HepG2 (cell line): ENCODE data around the gene EXOSC6. TPM values are rescaled to one million over a fixed set of nuclear protein-coding genes. Genes with fewer than 3 reads are reported as not detected.

Source experiments
- CAMTA2 ChIP-seq: sonication (generic); formaldehyde crosslinking; IDR thresholded peaks from 2 replicates; pipeline ENCODE4 v1.4.0; 2020; ENCODE audit warnings: mild to moderate bottlenecking, missing genetic modification reagents, borderline replicate concordance
- ETV6 ChIP-seq: sonication (generic); formaldehyde crosslinking; conservative IDR thresholded peaks from 2 replicates; pipeline ENCODE4 v1.4.0; 2020; ENCODE audit warnings: missing genetic modification reagents
- GTF3A ChIP-seq: sonication (generic); formaldehyde crosslinking; conservative IDR thresholded peaks from 2 replicates; pipeline ENCODE4 v1.4.0; 2020; ENCODE audit warnings: mild to moderate bottlenecking, missing genetic modification reagents
- IRF2 ChIP-seq: IDR thresholded peaks from 2 replicates; pipeline ENCODE4 v1.6.1; 2018; ENCODE audit warnings: missing genetic modification reagents, missing compliant biosample characterization
- JDP2 ChIP-seq: sonication (generic); formaldehyde crosslinking; IDR thresholded peaks from 2 replicates; pipeline ENCODE4 v1.8.1; 2022; ENCODE audit warnings: missing genetic modification reagents, borderline replicate concordance
- KLF15 ChIP-seq: sonication (generic); formaldehyde crosslinking; IDR thresholded peaks from 2 replicates; pipeline ENCODE4 v1.8.1; 2023; ENCODE audit warnings: borderline replicate concordance, mild to moderate bottlenecking, inconsistent platforms, missing genetic modification reagents, mixed read lengths
- MAFK ChIP-seq, 2 experiments: IDR thresholded peaks in 1 of 2; conservative IDR thresholded peaks in 1 of 2; 2 replicates each; pipeline ENCODE4 v1.6.1; 2011; ENCODE audit warnings: improper control_type of control experiment in 2 of 2, low read length in 2 of 2
- NFIB ChIP-seq: sonication (generic); formaldehyde crosslinking; IDR thresholded peaks from 2 replicates; pipeline ENCODE4 v1.9.0; 2021; ENCODE audit warnings: missing genetic modification reagents, mild to moderate bottlenecking, borderline replicate concordance
- PAF1 ChIP-seq: IDR thresholded peaks from 2 replicates; pipeline ENCODE4 v1.6.1; 2016; ENCODE audit warnings: missing genetic modification reagents, missing compliant biosample characterization
- TSC22D2 ChIP-seq: sonication (generic); formaldehyde crosslinking; IDR thresholded peaks from 2 replicates; pipeline ENCODE4 v1.5.1; 2020; ENCODE audit warnings: missing genetic modification reagents, mild to moderate bottlenecking, borderline replicate concordance
- ZMAT3 ChIP-seq: sonication (generic); formaldehyde crosslinking; conservative IDR thresholded peaks from 2 replicates; pipeline ENCODE4 v1.7.0; 2021; ENCODE audit warnings: missing genetic modification reagents
- ZNF224 ChIP-seq: sonication (generic); formaldehyde crosslinking; IDR thresholded peaks from 2 replicates; pipeline ENCODE4 v1.5.0; 2020; ENCODE audit warnings: mild to moderate bottlenecking, missing genetic modification reagents
- ZNF629 ChIP-seq: sonication (generic); formaldehyde crosslinking; conservative IDR thresholded peaks from 2 replicates; pipeline ENCODE4 v1.5.0; 2020; ENCODE audit warnings: missing genetic modification reagents
- polyA plus RNA-seq, 8 experiments: library from polyadenylated mRNA; depleted of rRNA in 3 of 8; stranded (reverse) in 7 of 8; unstranded in 1 of 8; fragments of >200 nt; fragmentation: Illumina TruSeq in 4 of 8; extraction: Trizol in 4 of 8; gene quantifications; 2 replicates each; pipeline versions ENCODE4 v1.2.1 to v1.2.3, GENCODE V29; 2011 to 2016; ENCODE audit warnings: low read depth in 4 of 8, missing spikeins in 1 of 8, mixed read lengths in 1 of 8; ENCODE audit not compliant: insufficient read depth in 1 of 8
- total RNA-seq, 5 experiments: library from RNA; depleted of rRNA; stranded (reverse); fragments of >200 nt; fragmentation: Illumina TruSeq; extraction: Trizol; gene quantifications; 2 replicates each; pipeline ENCODE4 v1.2.3, GENCODE V29; 2016; ENCODE audit warnings: low read depth in 1 of 5
- TF ChIP-seq, protein P1 (sequence below): sonication (generic); formaldehyde crosslinking; IDR thresholded peaks from 2 replicates; pipeline ENCODE4 v1.4.0; 2020; ENCODE audit warnings: missing genetic modification reagents; ENCODE audit errors: not compliant biosample characterization
- TF ChIP-seq, protein P2 (sequence below): sonication (generic); formaldehyde crosslinking; IDR thresholded peaks from 2 replicates; pipeline ENCODE4 v1.4.0; 2020; ENCODE audit warnings: mild to moderate bottlenecking, missing genetic modification reagents
- TF ChIP-seq, protein P3 (sequence below): sonication (generic); formaldehyde crosslinking; IDR thresholded peaks from 2 replicates; pipeline ENCODE4 v1.5.0; 2020; ENCODE audit warnings: missing genetic modification reagents, mild to moderate bottlenecking, borderline replicate concordance
- TF ChIP-seq, protein P4 (sequence below): sonication (generic); formaldehyde crosslinking; IDR thresholded peaks from 2 replicates; pipeline ENCODE4 v1.5.0; 2020; ENCODE audit warnings: mild to moderate bottlenecking, missing genetic modification reagents
- TF ChIP-seq, protein P5 (sequence below): sonication (generic); formaldehyde crosslinking; IDR thresholded peaks from 2 replicates; pipeline ENCODE4 v1.8.1; 2023; ENCODE audit warnings: missing genetic modification reagents, inconsistent platforms, borderline replicate concordance
- TF ChIP-seq, protein P6 (sequence below): sonication (generic); formaldehyde crosslinking; IDR thresholded peaks from 2 replicates; pipeline ENCODE4 v1.4.0; 2020; ENCODE audit warnings: mild to moderate bottlenecking, missing genetic modification reagents

The EXOSC6 gene
- total and polyA plus RNA-seq, 2 of the 13 experiments (the other 11 are each of a cell fraction or from before 2014, with no cell fraction given): 13.1 to 39.9 TPM

DNA sequence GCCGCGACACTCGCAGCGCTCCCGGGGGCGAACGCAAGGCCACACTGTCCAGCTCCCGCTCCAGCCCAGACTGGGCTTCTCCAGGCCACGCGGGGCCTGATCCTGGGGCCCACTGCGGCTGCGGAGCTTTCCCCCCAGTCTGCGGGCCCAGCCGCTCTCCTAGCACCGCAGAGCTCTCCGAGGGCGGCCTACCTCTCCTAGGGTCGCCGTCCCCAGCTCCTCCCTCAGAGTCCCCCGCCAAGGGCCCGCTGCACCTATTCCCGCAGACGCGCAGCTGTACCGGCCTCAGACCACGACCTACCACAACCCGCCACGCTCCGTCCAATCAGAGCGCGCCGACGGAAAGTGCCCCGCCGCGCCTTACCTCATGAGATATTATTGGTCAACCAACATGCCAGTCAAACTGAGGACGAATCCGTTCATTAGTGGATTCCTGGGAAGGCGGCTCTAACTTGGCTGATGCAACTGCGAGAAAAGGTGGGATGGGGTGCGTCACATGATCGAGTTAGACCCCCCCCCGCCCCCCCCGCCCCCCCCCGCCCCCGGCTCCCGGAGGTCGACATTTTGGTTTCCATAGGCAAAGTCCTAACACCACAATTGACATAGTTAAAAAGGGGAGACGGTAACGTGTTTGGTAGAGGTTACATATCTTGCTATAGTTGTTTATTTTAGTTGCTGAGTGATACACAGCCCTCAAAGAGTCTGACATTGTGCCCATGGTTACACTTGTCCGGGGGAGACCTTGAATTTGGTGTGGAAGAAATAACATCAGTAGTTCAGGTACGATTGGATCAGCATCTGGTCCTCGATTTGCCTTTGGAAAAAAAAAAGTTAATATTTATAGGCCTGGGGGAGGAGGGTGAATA, 37.7 kb upstream of the EXOSC6 start, which contains the start of gene AARS1 (continued):
- TF ChIP-seq, protein P1, sequence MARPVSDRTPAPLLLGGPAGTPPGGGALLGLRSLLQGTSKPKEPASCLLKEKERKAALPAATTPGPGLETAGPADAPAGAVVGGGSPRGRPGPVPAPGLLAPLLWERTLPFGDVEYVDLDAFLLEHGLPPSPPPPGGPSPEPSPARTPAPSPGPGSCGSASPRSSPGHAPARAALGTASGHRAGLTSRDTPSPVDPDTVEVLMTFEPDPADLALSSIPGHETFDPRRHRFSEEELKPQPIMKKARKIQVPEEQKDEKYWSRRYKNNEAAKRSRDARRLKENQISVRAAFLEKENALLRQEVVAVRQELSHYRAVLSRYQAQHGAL (CRISPR knock-in tag): no peak
- TF ChIP-seq, protein P2, sequence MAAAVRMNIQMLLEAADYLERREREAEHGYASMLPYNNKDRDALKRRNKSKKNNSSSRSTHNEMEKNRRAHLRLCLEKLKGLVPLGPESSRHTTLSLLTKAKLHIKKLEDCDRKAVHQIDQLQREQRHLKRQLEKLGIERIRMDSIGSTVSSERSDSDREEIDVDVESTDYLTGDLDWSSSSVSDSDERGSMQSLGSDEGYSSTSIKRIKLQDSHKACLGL (CRISPR knock-in tag): peak; percentile 85; the same call in 1 of the 2 replicates
- TF ChIP-seq ETV6 (CRISPR knock-in tag): peak; percentile 49; the same call in 1 of the 2 replicates
- TF ChIP-seq, protein P3, sequence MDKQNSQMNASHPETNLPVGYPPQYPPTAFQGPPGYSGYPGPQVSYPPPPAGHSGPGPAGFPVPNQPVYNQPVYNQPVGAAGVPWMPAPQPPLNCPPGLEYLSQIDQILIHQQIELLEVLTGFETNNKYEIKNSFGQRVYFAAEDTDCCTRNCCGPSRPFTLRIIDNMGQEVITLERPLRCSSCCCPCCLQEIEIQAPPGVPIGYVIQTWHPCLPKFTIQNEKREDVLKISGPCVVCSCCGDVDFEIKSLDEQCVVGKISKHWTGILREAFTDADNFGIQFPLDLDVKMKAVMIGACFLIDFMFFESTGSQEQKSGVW (CRISPR knock-in tag): no peak
- TF ChIP-seq GTF3A (CRISPR knock-in tag): no peak
- TF ChIP-seq, protein P4, sequence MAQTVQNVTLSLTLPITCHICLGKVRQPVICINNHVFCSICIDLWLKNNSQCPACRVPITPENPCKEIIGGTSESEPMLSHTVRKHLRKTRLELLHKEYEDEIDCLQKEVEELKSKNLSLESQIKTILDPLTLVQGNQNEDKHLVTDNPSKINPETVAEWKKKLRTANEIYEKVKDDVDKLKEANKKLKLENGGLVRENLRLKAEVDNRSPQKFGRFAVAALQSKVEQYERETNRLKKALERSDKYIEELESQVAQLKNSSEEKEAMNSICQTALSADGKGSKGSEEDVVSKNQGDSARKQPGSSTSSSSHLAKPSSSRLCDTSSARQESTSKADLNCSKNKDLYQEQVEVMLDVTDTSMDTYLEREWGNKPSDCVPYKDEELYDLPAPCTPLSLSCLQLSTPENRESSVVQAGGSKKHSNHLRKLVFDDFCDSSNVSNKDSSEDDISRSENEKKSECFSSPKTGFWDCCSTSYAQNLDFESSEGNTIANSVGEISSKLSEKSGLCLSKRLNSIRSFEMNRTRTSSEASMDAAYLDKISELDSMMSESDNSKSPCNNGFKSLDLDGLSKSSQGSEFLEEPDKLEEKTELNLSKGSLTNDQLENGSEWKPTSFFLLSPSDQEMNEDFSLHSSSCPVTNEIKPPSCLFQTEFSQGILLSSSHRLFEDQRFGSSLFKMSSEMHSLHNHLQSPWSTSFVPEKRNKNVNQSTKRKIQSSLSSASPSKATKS: no peak
- TF ChIP-seq ZMAT3 (CRISPR knock-in tag): peak; percentile 44
- peak; percentile 71; the same call in 1 of the 2 replicates for TF ChIP-seq IRF2 (CRISPR knock-in tag)
- TF ChIP-seq ZNF629 (CRISPR knock-in tag): peak; percentile 52; the same call in 1 of the 2 replicates
- TF ChIP-seq KLF15 (CRISPR knock-in tag): peak; percentile 91; the same call in 1 of the 2 replicates
- no peak for TF ChIP-seq MAFK (conservative IDR thresholded peaks at IDR 0.05 in 1 of 2, IDR thresholded peaks at IDR 0.05 in 1 of 2; ENCODE audit: low read length in 2 of 2)
- TF ChIP-seq PAF1 (CRISPR knock-in tag): no peak
- TF ChIP-seq, protein P5, sequence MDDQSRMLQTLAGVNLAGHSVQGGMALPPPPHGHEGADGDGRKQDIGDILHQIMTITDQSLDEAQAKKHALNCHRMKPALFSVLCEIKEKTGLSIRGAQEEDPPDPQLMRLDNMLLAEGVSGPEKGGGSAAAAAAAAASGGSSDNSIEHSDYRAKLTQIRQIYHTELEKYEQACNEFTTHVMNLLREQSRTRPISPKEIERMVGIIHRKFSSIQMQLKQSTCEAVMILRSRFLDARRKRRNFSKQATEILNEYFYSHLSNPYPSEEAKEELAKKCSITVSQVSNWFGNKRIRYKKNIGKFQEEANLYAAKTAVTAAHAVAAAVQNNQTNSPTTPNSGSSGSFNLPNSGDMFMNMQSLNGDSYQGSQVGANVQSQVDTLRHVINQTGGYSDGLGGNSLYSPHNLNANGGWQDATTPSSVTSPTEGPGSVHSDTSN (CRISPR knock-in tag): no peak; the same call in 1 of the 2 replicates
- no peak for TF ChIP-seq ZNF224 (CRISPR knock-in tag)
- TF ChIP-seq, protein P6, sequence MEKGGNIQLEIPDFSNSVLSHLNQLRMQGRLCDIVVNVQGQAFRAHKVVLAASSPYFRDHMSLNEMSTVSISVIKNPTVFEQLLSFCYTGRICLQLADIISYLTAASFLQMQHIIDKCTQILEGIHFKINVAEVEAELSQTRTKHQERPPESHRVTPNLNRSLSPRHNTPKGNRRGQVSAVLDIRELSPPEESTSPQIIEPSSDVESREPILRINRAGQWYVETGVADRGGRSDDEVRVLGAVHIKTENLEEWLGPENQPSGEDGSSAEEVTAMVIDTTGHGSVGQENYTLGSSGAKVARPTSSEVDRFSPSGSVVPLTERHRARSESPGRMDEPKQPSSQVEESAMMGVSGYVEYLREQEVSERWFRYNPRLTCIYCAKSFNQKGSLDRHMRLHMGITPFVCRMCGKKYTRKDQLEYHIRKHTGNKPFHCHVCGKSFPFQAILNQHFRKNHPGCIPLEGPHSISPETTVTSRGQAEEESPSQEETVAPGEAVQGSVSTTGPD (CRISPR knock-in tag): no peak
- no peak for TF ChIP-seq JDP2 (CRISPR knock-in tag)
- TF ChIP-seq TSC22D2 (CRISPR knock-in tag): no peak; the same call in 1 of the 2 replicates
- no peak for TF ChIP-seq NFIB
- no peak; the same call in 1 of the 2 replicates for TF ChIP-seq CAMTA2 (CRISPR knock-in tag)
